Neuronal stem cell (in vitro differentiated cells): ENCODE results near the gene SPDL1.

Source experiments
- DNase-seq: peaks from one replicate; pipeline ENCODE4 v3.0.0-alpha.2; 2013; ENCODE audit warnings: low spot score
- H2AFZ ChIP-seq: one replicate; pipeline ENCODE4 v1.6.1; 2013; ENCODE audit warnings: mild to moderate bottlenecking, low read length, inconsistent platforms
- H2AK5ac ChIP-seq: 2 replicates; pipeline ENCODE4 v1.6.1; 2013; ENCODE audit warnings: low read depth, mild to moderate bottlenecking, inconsistent platforms, low read length, moderate library complexity, mixed read lengths
- H2BK120ac ChIP-seq: 2 replicates; pipeline ENCODE4 v1.6.1; 2013; ENCODE audit warnings: low read depth, mild to moderate bottlenecking, inconsistent platforms, low read length, moderate library complexity, mixed read lengths
- H2BK12ac ChIP-seq: one replicate; pipeline ENCODE4 v1.6.1; 2013; ENCODE audit warnings: low read length, inconsistent platforms
- H2BK15ac ChIP-seq: 2 replicates; pipeline ENCODE4 v1.6.1; 2013; ENCODE audit warnings: mild to moderate bottlenecking, low read length, inconsistent platforms, mixed read lengths
- H2BK5ac ChIP-seq: one replicate; pipeline ENCODE4 v1.6.1; 2013; ENCODE audit warnings: inconsistent platforms, mild to moderate bottlenecking, low read length, moderate library complexity
- H3K14ac ChIP-seq: one replicate; pipeline ENCODE4 v1.6.1; 2013; ENCODE audit warnings: low read length, inconsistent platforms
- H3K18ac ChIP-seq: 2 replicates; pipeline ENCODE4 v1.6.1; 2013; ENCODE audit warnings: low read length, inconsistent platforms
- H3K23ac ChIP-seq: 2 replicates; pipeline ENCODE4 v1.6.1; 2013; ENCODE audit warnings: low read depth, mild to moderate bottlenecking, mixed read lengths, low read length, inconsistent platforms; ENCODE audit not compliant: poor library complexity
- H3K27ac ChIP-seq: replicated peaks from 3 replicates; pipeline ENCODE4 v1.5.1; 2013; ENCODE audit warnings: low read length, inconsistent platforms
- H3K27me3 ChIP-seq, 3 experiments: 2 replicates each; pipeline ENCODE4 v1.6.1; 2013; ENCODE audit warnings: low read length in 3 of 3, mild to moderate bottlenecking in 2 of 3, inconsistent platforms in 1 of 3, low read depth in 1 of 3, mixed read lengths in 1 of 3, moderate library complexity in 1 of 3; ENCODE audit not compliant: control insufficient read depth in 3 of 3, insufficient read depth in 3 of 3
- H3K36me3 ChIP-seq, 2 donors: replicated peaks in 1 of 2; 2 replicates each; pipeline ENCODE4 v1.6.1; 2013; ENCODE audit warnings: low read length in 2 of 2; ENCODE audit not compliant: control insufficient read depth in 2 of 2, insufficient read depth in 2 of 2
- H3K4ac ChIP-seq: 2 replicates; pipeline ENCODE4 v1.6.1; 2013; ENCODE audit warnings: inconsistent platforms, mild to moderate bottlenecking, low read length, moderate library complexity
- H3K4me1 ChIP-seq, 2 donors: 1 replicate in 1 of 2; 2 replicates in 1 of 2; pipeline ENCODE4 v1.6.1; 2013; ENCODE audit warnings: low read length in 2 of 2, low read depth in 1 of 2; ENCODE audit not compliant: control insufficient read depth in 2 of 2, insufficient read depth in 1 of 2
- H3K4me2 ChIP-seq: one replicate; pipeline ENCODE4 v1.6.1; 2013; ENCODE audit warnings: mild to moderate bottlenecking, low read length, inconsistent platforms; ENCODE audit not compliant: insufficient read depth, poor library complexity, severe bottlenecking
- H3K4me3 ChIP-seq, 2 donors: 2 replicates each; pipeline ENCODE4 v1.5.1; 2013; ENCODE audit warnings: low read length in 2 of 2, mild to moderate bottlenecking in 2 of 2, inconsistent platforms in 1 of 2, moderate library complexity in 1 of 2
- H3K79me1 ChIP-seq: one replicate; pipeline ENCODE4 v1.6.1; 2013; ENCODE audit warnings: low read depth, mild to moderate bottlenecking, inconsistent platforms, low read length, moderate library complexity
- H3K9ac ChIP-seq: one replicate; pipeline ENCODE4 v1.6.1; 2013; ENCODE audit warnings: mild to moderate bottlenecking, low read depth, low read length, inconsistent platforms; ENCODE audit not compliant: poor library complexity
- H3K9me3 ChIP-seq, 2 donors: replicated peaks in 1 of 2; 2 replicates each; pipeline versions ENCODE3 to v1.6.1; 2013; ENCODE audit warnings: low read length in 2 of 2, mild to moderate bottlenecking in 2 of 2, inconsistent platforms in 1 of 2, low read depth in 1 of 2, mixed read lengths in 1 of 2, moderate library complexity in 1 of 2; ENCODE audit not compliant: control insufficient read depth in 2 of 2, insufficient read depth in 1 of 2
- H4K8ac ChIP-seq: one replicate; pipeline ENCODE4 v1.6.1; 2013; ENCODE audit warnings: low read depth, mild to moderate bottlenecking, inconsistent platforms, low read length, moderate library complexity
- H4K91ac ChIP-seq: one replicate; pipeline ENCODE4 v1.6.1; 2013; ENCODE audit warnings: low read length, low read depth, mild to moderate bottlenecking, inconsistent platforms; ENCODE audit not compliant: poor library complexity
- WGBS, 2 donors: extraction: QIAGEN DNeasy Blood & Tissue Kit; methylation state at CpG; one replicate each; pipeline ENCODE4 v1.1.7; 2013; ENCODE audit warnings: missing lambda C conversion rate in 2 of 2, mixed read lengths in 1 of 2; ENCODE audit not compliant: insufficient read length in 2 of 2, insufficient replicate concordance in 1 of 2; ENCODE audit errors: extremely low coverage in 2 of 2; 5-methylcytosine and 5-hydroxymethylcytosine counted together

The SPDL1 gene

DNA sequence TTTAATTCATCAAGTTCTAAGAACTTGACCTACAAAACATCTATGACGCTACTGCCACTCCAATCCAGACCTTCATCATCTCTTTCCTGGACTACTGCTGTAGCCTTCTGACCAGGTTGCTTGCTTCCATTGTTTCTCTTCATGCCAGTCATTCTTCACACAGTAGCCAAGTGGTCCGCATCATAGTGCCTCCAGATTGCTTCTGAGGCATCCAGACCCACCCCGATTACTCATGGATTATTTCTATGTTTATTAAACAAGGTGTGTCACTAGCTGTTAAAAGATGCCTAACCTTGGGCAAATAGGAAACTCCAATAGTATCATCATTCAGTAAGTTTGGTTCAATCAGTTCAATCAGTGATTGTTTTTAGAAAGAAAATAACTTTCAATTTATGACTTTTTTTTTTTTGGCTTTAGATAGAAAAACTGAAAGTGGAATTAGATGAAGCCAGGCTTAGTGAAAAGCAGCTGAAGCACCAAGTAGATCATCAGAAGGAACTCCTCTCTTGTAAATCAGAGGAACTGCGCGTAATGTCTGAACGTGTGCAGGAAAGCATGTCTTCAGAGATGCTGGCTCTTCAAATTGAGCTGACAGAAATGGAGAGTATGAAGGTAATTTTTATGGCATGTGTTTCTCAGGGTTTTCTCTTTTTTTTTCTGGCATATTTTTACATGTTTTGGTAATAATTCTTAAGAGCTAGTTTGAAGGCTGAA lies 9.5 kb downstream of the SPDL1 start:
- Histone ChIP-seq H2AFZ (no peak overlapping the region), H4K8ac (no peak overlapping the region), H2BK5ac (no peak overlapping the region), H2BK120ac (no peak overlapping the region), H2BK12ac (no peak overlapping the region), H3K27ac (no peak overlapping the region), H3K27me3 (no peaks in the 10 kb centered on the region), H3K9me3 (no peaks in the 10 kb centered on the region), H2AK5ac (no peak overlapping the region), H3K36me3 (peaks cover 27 to 99% of the 10 kb centered on the region in 2 donors), H2BK15ac (no peak overlapping the region), H3K79me1 (no peaks in the 10 kb centered on the region), H3K4me3 (no peak overlapping the region), H3K18ac (no peak overlapping the region), H3K4me2 (no peak overlapping the region), H3K23ac (no peak overlapping the region), H3K9ac (no peak overlapping the region), H3K14ac (no peak overlapping the region), H3K4me1 (no peaks in the 10 kb centered on the region), H4K91ac (no peak overlapping the region), H3K4ac (no peak overlapping the region)
- WGBS, 2 donors: no CpG with 5 or more reads among the region's 6 CpGs
- no peak for DNase-seq

GRCh38 chr5:169595172-169595820 lies 11.7 kb downstream of the SPDL1 start:
- Histone ChIP-seq H3K27me3 (no peaks in the 10 kb centered on the region), H4K8ac (no peak overlapping the region), H3K9me3 (no peaks in the 10 kb centered on the region), H2BK5ac (no peak overlapping the region), H3K27ac (no peak overlapping the region), H2BK120ac (no peak overlapping the region), H3K18ac (no peak overlapping the region), H3K4me3 (no peak overlapping the region), H3K4me2 (no peak overlapping the region), H2AFZ (no peak overlapping the region), H2BK15ac (no peak overlapping the region), H3K4me1 (no peaks in the 10 kb centered on the region), H3K9ac (no peak overlapping the region), H3K14ac (no peak overlapping the region), H2BK12ac (no peak overlapping the region), H2AK5ac (no peak overlapping the region), H3K23ac (no peak overlapping the region), H4K91ac (no peak overlapping the region), H3K4ac (no peak overlapping the region), H3K79me1 (no peaks in the 10 kb centered on the region), H3K36me3 (peaks cover 26 to 99% of the 10 kb centered on the region in 2 donors)
- no CpG with 5 or more reads among the region's 1 CpG for WGBS, 2 donors
- DNase-seq: no peak

DNA sequence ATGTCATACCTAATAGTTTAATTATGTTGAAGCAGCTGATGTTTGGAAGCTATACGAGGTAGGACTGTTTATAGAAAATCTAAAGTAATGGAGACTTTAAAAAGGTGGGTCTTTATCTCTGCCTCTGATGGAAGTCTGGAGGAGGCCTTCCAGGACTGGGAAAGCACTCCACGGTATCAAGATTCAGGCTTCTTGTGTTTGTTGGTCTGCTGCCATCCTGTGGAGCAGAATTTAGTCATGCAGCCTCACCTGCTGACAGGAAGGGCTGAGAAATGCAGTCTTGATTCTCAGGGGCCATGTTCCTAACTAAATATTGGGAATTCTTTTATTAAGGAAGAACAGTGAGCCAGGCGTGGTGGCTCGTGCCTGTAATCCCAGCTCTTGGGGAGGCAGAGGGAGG lies 15.9 kb downstream of the SPDL1 start:
- Histone ChIP-seq H3K4me2 (no peak overlapping the region), H3K79me1 (no peaks in the 10 kb centered on the region), H2BK12ac (no peak overlapping the region), H2AK5ac (no peak overlapping the region), H2BK5ac (no peak overlapping the region), H4K8ac (no peak overlapping the region), H3K27me3 (no peaks in the 10 kb centered on the region), H4K91ac (no peak overlapping the region), H3K27ac (no peak overlapping the region), H2AFZ (no peak overlapping the region), H2BK120ac (no peak overlapping the region), H2BK15ac (no peak overlapping the region), H3K9me3 (no peaks in the 10 kb centered on the region), H3K36me3 (peaks cover 17 to 98% of the 10 kb centered on the region in 2 donors), H3K4ac (no peak overlapping the region), H3K4me1 (no peaks in the 10 kb centered on the region), H3K18ac (no peak overlapping the region), H3K14ac (no peak overlapping the region), H3K9ac (no peak overlapping the region), H3K4me3 (no peak overlapping the region), H3K23ac (no peak overlapping the region)
- DNase-seq: no peak
- WGBS, 2 donors: no CpG with 5 or more reads among the region's 4 CpGs

GRCh38 chr5:169602535-169602934 lies 19.0 kb downstream of the SPDL1 start:
- Histone ChIP-seq H3K9me3 (no peaks in the 10 kb centered on the region), H2BK120ac (no peak overlapping the region), H3K4ac (no peak overlapping the region), H3K4me3 (no peak overlapping the region), H3K36me3 (peaks cover 12 to 83% of the 10 kb centered on the region in 2 donors), H3K23ac (no peak overlapping the region), H3K27me3 (no peaks in the 10 kb centered on the region), H3K14ac (no peak overlapping the region), H3K9ac (no peak overlapping the region), H3K4me1 (no peaks in the 10 kb centered on the region), H2AK5ac (no peak overlapping the region), H3K27ac (no peak overlapping the region), H2AFZ (no peak overlapping the region), H4K8ac (no peak overlapping the region), H2BK15ac (no peak overlapping the region), H2BK12ac (no peak overlapping the region), H4K91ac (no peak overlapping the region), H3K18ac (no peak overlapping the region), H2BK5ac (no peak overlapping the region), H3K79me1 (no peaks in the 10 kb centered on the region), H3K4me2 (no peak overlapping the region)
- DNase-seq: no peak
